Measurements from ENCODE around the gene SOX5.
"Not testable (repeated sequence)": the region's sequence is repeated elsewhere in the genome, so short reads cannot be mapped to it uniquely, and the experiment has no call there.

The SOX5 gene

DNA sequence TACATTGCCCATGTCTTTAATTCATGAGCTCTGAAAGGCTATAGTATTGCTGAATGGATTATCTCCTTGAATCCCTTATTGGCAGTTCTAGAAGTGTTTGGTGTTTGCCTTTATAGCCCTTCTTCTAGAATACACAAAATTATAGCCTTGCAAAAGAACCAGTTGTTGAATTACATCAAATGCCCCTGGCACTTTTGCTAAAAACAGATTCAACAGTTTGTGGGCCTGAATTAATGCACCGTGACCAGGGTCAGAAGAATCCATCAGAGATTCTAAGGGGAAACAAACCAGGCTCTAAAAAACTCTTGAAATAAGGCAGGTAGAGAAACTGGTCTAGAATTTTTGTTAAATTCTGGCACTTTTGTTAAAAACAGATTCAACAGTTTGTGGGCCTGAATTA, 197.8 kb downstream of the SOX5 start:
- DNase-seq: no peak

DNA sequence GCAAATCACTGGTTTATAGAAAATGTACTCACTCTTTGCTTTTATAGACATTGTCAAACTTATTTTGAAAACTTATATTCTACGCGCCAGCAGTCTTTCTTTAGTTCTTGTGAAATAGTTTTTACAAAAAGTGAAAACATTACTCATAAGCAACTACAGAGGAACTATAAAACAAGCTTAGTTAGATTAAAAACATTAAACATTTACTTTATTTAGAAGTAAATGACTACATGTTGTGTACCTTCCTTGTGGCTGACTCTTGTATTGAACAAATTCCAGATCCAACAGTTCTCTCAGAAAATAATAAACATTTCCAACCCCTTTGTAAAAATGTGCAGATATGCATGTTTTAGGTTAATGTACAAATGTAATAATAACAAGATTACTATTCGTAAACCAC, 198.5 kb downstream of the SOX5 start:
- no peak for DNase-seq

DNA sequence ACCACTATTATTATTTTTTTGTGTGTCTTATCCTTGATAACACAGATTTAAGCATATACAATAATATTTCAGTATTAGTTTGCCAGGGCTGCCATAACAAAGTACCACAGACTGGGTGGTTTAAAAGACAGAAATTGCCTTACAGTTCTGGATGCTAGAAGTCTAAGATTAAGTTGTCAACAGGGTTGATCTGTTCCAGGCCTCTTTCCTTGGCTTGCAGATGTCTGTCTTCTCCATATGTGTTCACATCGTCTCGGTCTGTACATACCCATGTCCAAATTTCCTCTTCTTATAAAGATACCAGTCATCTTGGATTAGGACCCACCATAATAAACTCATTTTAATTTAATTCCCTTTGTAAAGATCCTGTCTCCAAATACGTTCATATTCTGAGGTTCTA, 204.8 kb downstream of the SOX5 start:
- DNase-seq: no peak

DNA sequence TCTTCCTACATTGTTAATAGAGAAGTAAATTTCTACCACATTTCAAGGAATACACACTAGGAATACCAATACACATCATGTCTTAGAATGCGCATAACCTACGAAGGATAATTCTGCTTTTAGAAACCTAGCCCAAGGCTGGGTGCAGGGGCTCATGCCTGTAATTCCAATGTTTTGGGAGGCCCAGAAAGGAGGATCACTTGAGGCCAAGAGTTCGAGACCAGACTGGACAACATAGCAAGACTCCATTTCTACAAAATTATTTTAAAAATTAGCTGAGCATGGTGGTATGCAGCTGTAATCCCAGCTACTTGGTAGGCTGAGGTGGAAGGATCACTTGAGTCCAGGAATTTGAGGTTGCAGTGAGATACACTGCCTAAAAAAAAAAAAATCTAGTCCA, 206.9 kb downstream of the SOX5 start:
- DNase-seq: no peak

- no peak for DNase-seq
Measured at GRCh38 chr12:23731493-23731892, 218.0 kb downstream of the SOX5 start.

DNA sequence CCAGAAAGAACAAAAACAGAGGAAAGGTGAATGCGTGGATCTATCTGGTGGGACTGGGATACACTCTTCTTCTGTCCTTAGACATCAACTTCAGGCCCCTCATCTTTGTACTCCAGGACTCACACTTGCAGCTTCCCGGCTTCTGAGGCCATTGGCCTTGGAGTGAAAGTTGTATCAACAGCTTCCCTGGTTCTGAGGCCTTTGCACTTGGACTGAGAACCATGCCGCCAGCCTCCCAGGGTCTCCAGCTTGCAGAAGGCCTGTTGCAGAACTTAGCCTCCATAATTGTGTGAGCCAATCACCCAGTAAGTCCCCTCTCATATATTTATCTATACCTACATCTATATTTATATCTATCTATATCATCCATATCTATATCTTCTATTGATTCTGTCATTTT, 218.4 kb downstream of the SOX5 start:
- no peak for DNase-seq

- no peak for DNase-seq
Measured at GRCh38 chr12:23729359-23729758, 220.1 kb downstream of the SOX5 start.

GRCh38 chr12:23726646-23727045, 222.8 kb downstream of the SOX5 start:
- DNase-seq: no peak

DNA sequence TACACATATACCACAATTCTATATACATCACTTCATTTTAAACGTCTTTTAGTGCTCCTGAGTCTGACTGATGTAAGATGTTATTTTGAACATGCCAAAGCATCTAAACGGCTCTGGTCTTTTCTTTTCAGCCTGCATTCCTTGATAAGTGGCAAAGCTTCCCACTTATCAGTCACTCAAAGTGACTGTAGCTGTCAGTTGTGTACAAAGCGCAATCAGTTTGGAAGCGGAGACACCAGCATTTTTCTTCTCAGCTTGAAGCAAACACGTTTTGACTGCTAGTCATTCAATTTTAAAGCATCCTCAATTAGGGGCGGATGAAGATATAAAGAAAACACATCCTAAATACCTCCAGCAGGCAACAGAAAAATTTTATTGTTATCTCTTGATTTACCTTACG, 226.8 kb downstream of the SOX5 start:
- DNase-seq: no peak

DNA sequence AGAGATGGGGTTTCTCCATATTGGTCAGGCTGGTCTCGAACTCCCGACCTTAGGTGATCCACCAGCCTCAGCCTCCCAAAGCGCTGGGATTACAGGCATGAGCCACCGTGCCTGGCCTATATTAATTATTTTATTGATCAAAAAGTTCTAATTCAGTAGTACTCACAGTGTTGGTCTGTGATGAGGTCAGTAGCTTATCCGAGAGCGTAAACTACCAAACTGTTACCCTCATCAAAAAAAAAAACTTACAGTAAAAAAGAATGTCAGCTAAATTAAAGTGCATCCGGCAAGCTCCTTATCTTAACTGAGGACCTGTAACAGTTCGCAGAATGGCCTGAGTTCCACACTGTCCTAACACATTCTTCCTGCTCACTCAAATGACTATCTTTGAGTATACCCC, 228.2 kb downstream of the SOX5 start:
- DNase-seq: no peak

- no peak for DNase-seq
Measured at GRCh38 chr12:23719493-23719892, 230.0 kb downstream of the SOX5 start.

- DNase-seq: not testable (repeated sequence)
Measured at GRCh38 chr12:23710361-23710760, 239.1 kb downstream of the SOX5 start.

- DNase-seq: no peak
Measured at GRCh38 chr12:23708185-23708837, 241.2 kb downstream of the SOX5 start.

GRCh38 chr12:23707270-23707669, 242.2 kb downstream of the SOX5 start:
- no peak for DNase-seq

DNA sequence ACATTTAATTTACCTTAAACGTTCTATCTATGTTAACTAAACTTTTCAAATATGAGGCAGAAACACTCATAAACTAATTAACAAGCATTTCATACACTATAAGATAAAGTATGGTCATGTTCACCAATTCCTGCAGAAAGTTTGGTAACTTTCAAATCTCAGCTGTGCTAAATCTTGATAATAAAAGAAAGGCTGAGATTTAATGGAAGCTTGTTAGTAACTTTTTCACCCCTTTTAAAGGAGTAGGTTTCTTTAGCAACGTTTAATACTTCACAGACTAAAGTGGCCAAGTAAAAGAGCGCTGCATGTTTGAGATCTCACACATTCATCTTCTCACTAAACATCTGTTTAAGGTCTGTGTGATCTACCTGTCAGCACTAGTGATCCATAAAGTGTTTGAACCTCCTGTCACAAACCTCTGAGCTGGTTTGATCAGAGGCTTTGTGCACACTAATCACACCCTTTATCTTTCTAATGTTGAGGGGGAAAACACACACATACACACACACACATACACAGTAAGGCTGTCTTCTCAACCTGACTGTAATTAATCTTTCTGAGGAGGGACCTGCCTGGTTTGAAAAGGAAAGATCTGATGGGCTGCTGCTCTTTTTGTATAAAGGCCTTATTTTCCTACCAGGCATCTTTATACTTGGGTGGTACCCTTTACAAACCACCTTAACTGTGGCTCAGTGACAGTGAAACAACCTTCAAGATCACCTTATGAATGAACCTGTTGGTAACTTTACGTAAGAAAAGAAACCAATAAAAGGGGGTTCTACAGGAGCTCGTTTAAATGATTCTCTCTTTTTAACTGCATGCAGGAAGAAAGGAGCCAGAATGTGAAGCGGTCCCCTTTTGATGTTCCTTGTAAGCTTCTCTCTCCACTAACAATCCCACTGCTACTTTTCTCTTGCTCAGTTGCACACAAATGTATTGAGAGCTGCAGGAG, 244.2 kb downstream of the SOX5 start:
- DNase-seq: no peak

- no peak for DNase-seq
Measured at GRCh38 chr12:23703051-23703450, 246.4 kb downstream of the SOX5 start.

- no peak for DNase-seq
Measured at GRCh38 chr12:23699031-23699430, 250.4 kb downstream of the SOX5 start.

- no peak for DNase-seq
Measured at GRCh38 chr12:23694920-23695319, 254.6 kb downstream of the SOX5 start.

- no peak for DNase-seq
Measured at GRCh38 chr12:23694307-23694706, 255.2 kb downstream of the SOX5 start.

- DNase-seq: no peak
Measured at GRCh38 chr12:23687947-23688346, 261.5 kb downstream of the SOX5 start.

- DNase-seq: no peak
Measured at GRCh38 chr12:23686095-23686494, 263.4 kb downstream of the SOX5 start.

DNA sequence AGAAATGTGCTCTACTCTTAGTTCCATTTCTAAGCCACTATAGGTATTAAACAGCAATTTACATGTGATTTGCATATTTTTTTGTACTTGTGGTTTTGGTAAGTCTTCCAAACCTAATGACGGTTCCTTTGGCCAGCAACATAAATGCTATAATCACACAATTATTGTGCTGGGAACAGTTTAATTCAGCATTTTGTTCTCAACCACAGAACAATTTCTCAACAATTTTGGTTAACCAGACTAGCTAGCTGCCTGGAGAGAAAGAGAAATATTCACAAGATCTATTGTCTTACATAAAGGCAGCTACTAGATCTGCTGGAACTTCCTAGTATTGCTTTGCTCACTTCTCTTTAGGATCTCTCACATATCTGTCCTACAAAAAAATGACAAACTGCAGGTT, 265.3 kb downstream of the SOX5 start:
- DNase-seq: no peak

DNA sequence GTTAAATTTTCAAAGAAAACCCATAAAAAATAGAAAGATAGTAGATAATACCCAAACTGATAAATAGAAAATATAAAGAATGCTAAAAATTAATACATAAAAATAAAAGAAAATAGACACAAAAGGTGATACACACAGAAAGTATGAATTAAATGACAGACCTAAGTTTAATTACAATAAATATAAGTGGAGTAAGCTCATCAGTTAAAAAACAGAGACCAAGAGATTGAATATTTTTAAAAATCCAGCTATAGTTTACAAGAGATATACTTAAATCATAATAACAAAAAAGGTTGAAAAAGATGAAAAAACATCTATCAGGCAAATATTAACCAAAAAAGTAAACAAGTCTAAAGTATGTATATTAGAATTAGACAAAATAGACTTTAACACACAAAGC, 268.2 kb downstream of the SOX5 start:
- DNase-seq: no peak

- DNase-seq: no peak
Measured at GRCh38 chr12:23674064-23674463, 275.4 kb downstream of the SOX5 start.

Measured in suppressor macrophage treated with lipopolysaccharide for 1 hour (primary cell).